GM21360 (cell line): ENCODE results near the gene GRID1.

Experiments
- ATAC-seq: cut with Tn5 transposase; IDR thresholded peaks from one replicate; pipeline ENCODE4 v1.9.1; 2021; ENCODE audit warnings: mild to moderate bottlenecking, moderate library complexity; ENCODE audit not compliant: unreplicated experiment

GRID1 gene

GRCh38 chr10:86340176-86340990 is 26.2 kb downstream of the GRID1 start:
- ATAC-seq: no peak

- ATAC-seq: no peak
Measured at GRCh38 chr10:86339226-86339865, 27.2 kb downstream of the GRID1 start.

- no peak for ATAC-seq
Measured at GRCh38 chr10:86337121-86337601, 29.4 kb downstream of the GRID1 start.

GRCh38 chr10:86336341-86336740 is 30.3 kb downstream of the GRID1 start:
- no peak for ATAC-seq

- ATAC-seq: no peak
Measured at GRCh38 chr10:86335831-86336230, 30.8 kb downstream of the GRID1 start.

GRCh38 chr10:86335257-86335656 is 31.3 kb downstream of the GRID1 start:
- ATAC-seq: no peak

- no peak for ATAC-seq
Measured at GRCh38 chr10:86334488-86335085, 32.0 kb downstream of the GRID1 start.

GRCh38 chr10:86333826-86334487 is 32.6 kb downstream of the GRID1 start:
- ATAC-seq: no peak

GRCh38 chr10:86331861-86332260 is 34.7 kb downstream of the GRID1 start:
- ATAC-seq: no peak

- ATAC-seq: no peak
Measured at GRCh38 chr10:86330778-86331763, 35.5 kb downstream of the GRID1 start.

GRCh38 chr10:86329896-86330680 is 36.5 kb downstream of the GRID1 start:
- no peak for ATAC-seq

GRCh38 chr10:86329093-86329710 is 37.4 kb downstream of the GRID1 start:
- no peak for ATAC-seq

GRCh38 chr10:86327954-86328725 is 38.5 kb downstream of the GRID1 start:
- no peak for ATAC-seq

GRCh38 chr10:86325158-86325557 is 41.4 kb downstream of the GRID1 start:
- ATAC-seq: no peak

GRCh38 chr10:86321568-86321967 is 45.0 kb downstream of the GRID1 start:
- ATAC-seq: no peak

GRCh38 chr10:86319676-86320075 is 46.9 kb downstream of the GRID1 start:
- ATAC-seq: no peak

- no peak for ATAC-seq
Measured at GRCh38 chr10:86317949-86318725, 48.5 kb downstream of the GRID1 start.
